Stimulated activated CD4-positive, alpha-beta T cell treated with anti-CD3 and anti-CD28 coated beads, TNF-alpha, amount 100 ng/mL, for 1 hour (primary cell): ENCODE data around the gene TP53I11.

Experiments used
- DNase-seq, 3 donors: peaks; one replicate each; pipeline ENCODE4 v3.0.0-alpha.2; 2020; ENCODE audit warnings: low read depth in 3 of 3, low spot score in 1 of 3

TP53I11 gene

GRCh38 chr11:44950625-44951476, at the start of gene TP53I11:
TSS of gene TP53I11 (minus strand) at chr11:44950883. CDS start at chr11:44938335, 12,548 bp downstream.
- peak; percentile 18 to 54 (median 34) for DNase-seq

- DNase-seq = no peak
These were observed 48.4 kb upstream of the TP53I11 start for GRCh38 chr11:44999068-44999467.

DNA sequence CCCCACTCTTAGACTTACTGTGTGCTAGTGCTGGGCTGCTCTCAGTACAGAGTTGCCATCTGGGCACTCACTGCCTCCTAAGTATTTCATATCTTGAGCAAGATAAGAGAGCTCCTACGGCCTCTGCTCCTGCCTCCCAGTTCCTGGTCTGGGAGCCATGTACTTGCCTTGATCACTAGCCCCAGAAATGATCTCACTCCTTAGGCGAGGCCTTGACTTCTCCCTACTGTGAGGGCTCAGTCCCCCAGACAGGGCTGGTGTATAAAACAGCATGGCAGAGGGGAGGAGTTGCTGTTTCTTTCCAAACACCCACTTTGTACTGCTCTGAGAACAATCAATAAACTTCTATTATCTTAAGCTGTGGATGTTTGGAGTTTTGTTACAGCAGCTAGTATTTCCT, 47.4 kb upstream of the TP53I11 start:
- no peak for DNase-seq

- DNase-seq = no peak
These were observed 46.9 kb upstream of the TP53I11 start for GRCh38 chr11:44997566-44997965.

- no peak for DNase-seq
These were observed 44.1 kb upstream of the TP53I11 start for GRCh38 chr11:44994753-44995152.

- DNase-seq = no peak
These were observed 43.5 kb upstream of the TP53I11 start for GRCh38 chr11:44993971-44994704.

GRCh38 chr11:44992774-44993173, 42.1 kb upstream of the TP53I11 start:
- no peak for DNase-seq

- no peak for DNase-seq
These were observed 41.5 kb upstream of the TP53I11 start for GRCh38 chr11:44992181-44992582.

- no peak for DNase-seq
These were observed 40.0 kb upstream of the TP53I11 start for GRCh38 chr11:44990665-44991064.

DNA sequence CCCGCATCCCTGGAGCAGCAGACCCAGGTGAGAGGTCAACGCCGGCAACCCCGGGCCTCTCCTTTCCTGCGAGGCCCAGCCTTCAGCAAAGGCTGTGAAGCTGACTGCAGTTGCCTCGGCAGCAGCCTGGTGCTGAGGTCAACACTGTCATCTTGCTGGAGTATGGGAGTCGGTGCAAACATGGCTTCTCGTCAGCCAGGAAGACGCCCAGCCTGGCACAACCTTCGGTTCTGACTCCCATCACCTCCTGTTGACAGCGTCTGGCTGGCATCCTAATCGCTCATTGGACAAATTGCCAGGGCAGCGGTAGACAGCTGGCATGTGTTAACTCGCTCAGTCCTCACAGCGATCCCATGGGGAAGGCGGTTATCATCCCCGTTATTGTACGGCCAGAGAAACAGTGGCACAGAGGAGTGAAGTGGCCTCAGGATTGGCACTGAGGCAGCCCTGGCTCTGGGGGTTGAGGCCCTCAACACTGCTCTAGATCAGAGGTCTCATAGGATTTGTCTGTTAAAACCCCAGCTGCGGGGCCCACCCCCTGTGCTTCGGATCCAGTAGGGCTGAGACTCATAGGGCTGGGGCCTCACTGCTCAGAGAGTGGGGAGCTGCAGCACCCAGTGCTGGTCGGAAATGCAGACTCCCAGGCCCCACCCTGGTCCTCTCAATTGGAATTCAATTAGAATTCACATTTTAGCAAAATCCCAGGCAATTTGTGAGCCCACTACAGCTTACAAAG, 39.3 kb upstream of the TP53I11 start:
- no peak for DNase-seq

DNA sequence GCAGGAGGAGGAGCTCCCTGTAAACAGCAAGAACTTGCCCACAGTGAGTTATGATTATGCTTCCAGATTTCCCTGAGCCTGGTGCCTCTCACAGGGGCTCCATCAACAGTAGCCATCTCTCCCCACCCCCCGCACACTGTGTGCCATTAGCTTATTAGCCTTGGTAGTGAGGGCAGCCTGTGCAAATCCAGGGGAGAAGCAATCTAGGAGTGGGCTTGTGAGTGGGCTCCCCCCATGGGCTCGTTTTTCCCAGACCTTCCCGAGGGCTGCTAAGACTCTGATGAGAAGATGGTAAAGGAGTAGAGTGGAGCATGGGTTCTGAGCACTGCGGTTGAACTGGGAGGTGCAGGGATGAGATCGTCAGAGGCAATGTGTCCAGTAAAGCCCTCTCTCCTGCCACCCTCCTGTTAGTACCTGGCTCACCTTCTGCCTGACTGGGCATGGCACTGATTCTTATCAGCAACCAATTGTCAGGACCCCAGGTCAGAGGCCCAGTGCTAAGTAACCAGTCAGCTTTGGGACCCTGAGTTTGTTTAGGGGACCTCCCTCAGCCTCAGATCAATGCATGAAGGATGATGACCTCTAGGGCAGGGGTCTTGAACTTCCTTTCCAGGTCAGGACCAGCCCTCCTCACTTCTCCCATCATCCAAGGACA, 38.4 kb upstream of the TP53I11 start:
- DNase-seq = no peak

GRCh38 chr11:44988111-44988510, 37.4 kb upstream of the TP53I11 start:
- DNase-seq = no peak

DNA sequence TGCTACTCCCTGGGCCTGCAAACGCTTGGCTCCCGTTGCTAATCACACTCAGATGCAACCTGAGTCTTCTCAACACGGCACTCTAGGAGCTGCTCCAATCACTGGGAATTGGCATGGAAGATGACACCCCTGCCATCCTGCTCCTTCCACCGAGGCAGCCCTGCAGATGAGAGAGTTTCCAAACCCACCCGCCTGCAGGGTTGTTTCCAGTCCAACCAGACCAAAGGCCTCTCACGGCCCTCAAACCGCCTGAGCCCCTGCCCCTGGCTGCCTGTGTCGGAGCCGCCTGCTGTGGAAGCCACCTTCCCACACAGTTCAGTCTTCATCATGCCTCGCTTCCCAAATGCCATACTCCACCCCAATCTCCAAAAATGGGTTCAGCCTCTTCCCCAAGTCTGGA, 36.8 kb upstream of the TP53I11 start:
- no peak for DNase-seq

- DNase-seq = no peak
These were observed 35.6 kb upstream of the TP53I11 start for GRCh38 chr11:44986315-44986714.

- no peak for DNase-seq
These were observed 35.0 kb upstream of the TP53I11 start for GRCh38 chr11:44985721-44986120.

- DNase-seq = no peak
These were observed 33.1 kb upstream of the TP53I11 start for GRCh38 chr11:44983786-44984185.

DNA sequence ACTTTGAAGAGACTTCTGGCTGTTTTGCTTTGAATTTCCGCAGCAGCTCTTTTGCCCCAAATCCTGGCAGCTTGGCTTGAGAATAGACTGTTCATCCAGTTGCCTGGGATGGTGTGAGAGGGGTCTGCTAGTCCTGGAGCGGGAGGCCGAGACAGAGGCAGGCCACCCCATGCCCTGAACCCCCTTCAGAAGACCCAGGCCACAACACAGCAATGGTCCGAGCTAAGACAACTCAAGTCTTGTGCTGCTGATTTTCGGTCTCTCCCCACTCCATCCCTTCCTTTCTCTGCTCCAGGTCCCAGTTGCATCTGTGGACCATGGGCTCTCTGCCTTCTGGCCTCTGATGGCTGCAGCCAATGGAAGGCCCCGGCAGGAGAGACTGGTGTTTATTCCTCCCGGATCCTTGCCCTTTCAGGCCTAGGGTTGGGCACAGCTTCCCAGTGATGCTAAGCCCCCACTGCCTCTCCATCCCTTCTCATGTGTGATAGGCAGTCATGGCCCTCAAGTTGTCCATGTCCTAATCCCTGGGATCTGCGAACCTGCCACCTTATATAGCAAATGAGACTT, 31.9 kb upstream of the TP53I11 start:
- DNase-seq = no peak

- no peak for DNase-seq
These were observed 30.1 kb upstream of the TP53I11 start for GRCh38 chr11:44980533-44981427.

- DNase-seq = no peak
These were observed 29.1 kb upstream of the TP53I11 start for GRCh38 chr11:44979543-44980399.
